RPMI7951 (cell line): ENCODE results near the gene CLEC5A. TPM values are rescaled to one million over a fixed set of nuclear protein-coding genes. Genes with fewer than 3 reads are reported as not detected.
"Not testable (repeated sequence)": the region's sequence is repeated elsewhere in the genome, so short reads cannot be mapped to it uniquely, and the experiment has no call there.

Source experiments
- DNase-seq: peaks from one replicate; pipeline ENCODE4 v3.0.0-alpha.2; 2012; ENCODE audit warnings: low read depth
- total RNA-seq: library from RNA; depleted of rRNA; stranded (reverse); fragments of >200 nt; shearing (Covaris generic); gene quantifications from 2 replicates; pipeline ENCODE4 v1.2.3, GENCODE V29; 2014

The CLEC5A gene
- total RNA-seq, 1 experiment from 2014 or later, result not detected

DNA sequence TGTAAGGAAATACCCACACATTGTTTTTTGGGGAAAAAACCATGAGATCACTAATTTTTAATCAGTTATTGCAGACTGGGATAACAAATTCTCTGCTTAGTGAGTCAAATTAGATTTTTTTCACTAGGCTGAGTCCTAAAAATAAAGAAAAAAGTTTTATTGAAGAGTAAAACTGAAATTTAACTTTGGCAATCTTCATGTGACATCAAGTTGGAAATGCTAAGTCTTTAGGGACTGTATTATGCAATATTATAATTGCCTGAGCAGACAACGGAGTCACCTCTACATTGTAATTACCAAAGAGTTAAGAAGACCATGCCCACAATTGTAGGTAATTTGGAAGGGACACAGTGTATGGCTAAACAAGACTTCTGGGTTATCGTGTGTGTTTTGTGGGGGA, 2.2 kb upstream of the CLEC5A start:
- DNase-seq, result no peak

DNA sequence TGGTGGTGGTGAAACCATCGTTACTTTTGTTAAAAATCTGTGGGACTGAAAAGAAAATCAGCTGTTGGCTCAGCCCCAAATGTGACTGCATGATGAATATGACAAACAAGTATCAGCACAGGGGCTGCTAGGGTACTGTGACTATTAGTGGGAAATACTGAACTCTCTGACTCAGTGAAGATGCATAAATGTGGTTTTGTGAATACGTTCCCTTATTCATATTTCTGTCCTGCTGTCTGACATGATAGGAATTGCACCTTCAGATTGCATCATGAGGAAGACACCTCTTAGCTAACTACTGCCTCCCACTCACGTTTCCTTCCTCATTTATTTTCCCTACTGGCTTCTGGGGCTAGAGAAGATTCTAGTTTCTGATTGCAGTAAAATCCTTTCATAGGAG, 1.4 kb downstream of the CLEC5A start:
- DNase-seq, result peak; percentile 5

DNA sequence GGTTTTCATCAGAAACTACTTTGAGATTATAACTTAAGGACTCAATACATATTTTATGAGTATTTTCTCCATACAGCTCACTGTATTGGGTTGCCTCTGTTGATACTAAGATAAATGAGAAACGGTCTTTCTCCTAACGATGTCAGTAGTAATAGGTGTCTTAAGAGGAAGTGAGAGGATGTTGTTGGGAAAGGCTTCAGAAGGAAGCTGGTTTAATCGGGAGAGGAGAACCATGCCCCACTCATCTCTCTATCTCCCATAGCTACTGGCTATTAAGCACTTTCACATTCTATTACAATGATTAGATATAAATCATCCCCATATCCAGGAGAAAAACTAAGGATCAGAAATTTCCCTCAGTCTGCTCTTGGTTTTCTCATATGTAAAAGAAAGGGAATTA, 2.0 kb downstream of the CLEC5A start:
- no peak for DNase-seq

DNA sequence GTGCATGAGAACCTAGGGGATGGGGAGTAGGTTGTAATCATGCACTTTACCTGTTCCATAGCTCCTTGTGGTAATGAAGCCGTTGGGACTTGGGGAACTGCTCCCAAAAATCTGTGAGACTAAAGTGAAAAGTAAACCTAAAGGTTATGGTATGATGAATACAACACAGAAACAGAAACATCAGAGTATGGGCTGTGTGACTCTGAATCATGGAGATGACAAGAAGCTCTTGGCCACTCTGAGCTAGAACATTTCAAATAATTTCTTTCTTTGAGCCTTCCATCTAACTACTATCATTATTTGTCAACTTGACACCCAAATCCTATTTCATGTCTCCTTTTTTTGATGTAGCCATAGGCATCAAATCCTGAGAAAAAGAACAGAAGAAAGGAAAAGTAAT, 2.9 kb downstream of the CLEC5A start:
- DNase-seq, result no peak

DNA sequence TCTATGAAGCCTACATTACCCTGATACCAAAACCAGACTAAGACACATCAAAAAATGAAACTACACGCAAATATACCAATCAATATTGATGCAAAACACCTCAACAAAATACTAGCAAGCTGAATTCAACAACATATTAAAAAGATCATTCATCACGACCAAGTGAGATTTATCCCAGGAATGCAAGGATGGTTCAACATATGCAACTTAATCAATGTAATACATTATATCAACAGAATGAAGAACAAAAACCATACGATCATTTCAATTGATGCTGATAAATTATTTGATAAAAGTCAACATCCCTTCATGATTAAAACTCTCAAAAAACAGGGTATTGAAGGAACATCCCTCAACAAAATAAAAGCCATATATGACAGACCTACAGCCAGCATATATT, 5.7 kb downstream of the CLEC5A start:
- no peak for DNase-seq

DNA sequence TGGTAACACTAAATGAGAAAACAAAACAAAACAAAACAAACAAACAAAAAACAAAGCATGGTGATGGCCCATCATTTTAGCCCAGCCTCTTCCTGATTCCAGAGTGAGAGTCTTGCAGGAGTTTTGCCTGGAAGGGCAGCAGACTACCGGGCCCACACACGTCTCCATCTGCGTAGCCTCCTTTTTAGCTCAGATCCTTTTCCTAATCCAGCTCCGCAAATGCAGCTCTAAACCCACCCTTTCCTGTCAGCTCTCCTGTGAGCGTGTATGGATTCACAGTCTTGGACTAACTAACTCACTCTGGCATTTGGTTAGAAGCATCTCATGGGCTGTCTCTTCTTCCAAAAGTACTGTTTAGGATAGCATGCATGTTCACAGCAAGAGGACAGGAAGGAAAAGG, 16.6 kb downstream of the CLEC5A start:
- DNase-seq, result no peak

DNA sequence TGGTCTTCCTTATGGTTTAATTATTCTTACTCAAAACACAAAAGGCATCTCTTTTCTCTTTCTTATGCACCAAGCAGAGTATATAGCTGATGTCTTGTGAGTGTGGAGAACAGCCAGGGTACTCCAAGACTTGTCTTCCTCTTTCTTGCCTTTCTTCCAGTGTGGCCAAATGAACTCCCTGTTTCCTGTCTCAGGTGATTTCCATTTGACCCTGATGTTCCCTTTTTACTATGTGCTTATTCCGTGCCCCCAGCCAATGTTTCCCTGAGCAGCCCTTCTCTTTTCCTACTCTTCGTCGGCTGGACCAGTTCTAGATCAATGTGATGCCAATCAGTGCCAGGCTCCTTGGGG, 18.0 kb downstream of the CLEC5A start:
- DNase-seq, result no peak

DNA sequence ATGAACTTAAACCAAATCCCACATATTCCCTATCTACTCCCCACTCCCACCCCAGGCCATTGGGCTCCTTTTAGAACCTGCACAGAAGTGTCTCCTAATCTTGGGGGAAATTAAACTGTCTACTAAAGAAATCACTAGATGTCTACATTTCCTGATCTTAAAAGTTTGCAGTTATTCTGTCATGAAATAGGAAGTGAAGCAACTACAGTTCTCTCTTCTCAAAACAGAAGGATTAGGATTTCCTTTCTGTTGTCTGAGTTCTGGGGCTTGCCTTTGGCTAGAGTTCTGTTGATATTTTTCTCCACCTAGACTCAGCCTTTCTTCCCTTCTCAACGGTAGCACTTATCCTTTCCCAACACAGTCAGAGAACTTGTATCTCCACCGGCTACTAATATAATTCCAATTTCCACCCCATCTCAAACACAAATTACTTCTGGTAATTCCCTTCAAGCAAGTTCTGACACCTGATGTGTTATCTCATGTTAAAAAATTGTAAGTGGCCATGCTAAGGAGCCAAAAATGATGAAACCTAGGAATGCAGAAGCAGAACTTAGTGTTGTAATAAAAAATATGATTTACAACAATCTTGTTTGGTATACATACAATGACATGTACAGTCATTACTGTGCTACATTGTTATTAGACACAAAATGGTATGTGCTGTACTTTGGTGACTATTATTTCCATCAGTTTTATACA, 18.5 kb downstream of the CLEC5A start:
- no peak for DNase-seq

DNA sequence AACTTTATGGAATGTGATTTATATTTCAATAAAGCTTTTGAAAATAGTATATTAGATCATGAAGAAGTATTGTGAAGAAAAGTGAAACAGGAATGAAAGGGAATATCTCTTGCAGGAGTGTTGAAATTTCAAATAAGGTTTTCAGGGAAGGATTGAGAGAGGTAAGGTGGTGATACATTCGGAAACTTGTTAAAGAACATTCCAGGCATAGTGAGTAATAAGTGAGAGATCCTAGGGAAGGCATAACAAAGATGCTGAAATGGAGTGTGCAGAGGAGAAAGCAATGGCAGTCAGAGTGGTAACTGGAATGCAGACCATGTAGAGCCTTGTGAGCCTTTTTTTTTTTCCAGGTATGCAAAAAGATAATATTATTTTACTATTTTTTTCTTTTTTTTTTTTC, 26.5 kb downstream of the CLEC5A start:
- DNase-seq, result no peak

DNA sequence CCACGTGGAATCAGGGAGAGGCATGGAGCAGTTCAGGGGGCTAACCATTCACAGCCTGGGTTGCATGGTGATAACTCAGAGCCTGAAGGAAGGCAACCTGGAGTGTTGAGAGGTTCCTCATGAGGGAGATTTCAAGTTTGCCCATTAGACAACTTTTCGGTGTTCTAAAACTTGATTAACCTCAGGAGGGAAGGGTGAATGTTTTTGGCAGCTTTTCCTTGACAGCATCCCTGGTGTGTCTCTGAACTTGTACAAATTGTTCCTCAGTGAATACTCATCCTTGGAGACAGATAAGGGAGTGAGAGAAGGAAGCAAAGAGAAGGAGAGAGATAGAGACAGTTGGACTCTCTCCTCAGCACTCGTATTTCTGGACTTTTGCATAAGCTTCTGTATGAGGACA, 30.7 kb downstream of the CLEC5A start, which contains the start of gene OR9A4:
OR9A4 (plus strand) TSS at position 301 of the 400 bp plus-strand sequence. CDS start 2,477 bp downstream, outside the sequence.
- no peak for DNase-seq

DNA sequence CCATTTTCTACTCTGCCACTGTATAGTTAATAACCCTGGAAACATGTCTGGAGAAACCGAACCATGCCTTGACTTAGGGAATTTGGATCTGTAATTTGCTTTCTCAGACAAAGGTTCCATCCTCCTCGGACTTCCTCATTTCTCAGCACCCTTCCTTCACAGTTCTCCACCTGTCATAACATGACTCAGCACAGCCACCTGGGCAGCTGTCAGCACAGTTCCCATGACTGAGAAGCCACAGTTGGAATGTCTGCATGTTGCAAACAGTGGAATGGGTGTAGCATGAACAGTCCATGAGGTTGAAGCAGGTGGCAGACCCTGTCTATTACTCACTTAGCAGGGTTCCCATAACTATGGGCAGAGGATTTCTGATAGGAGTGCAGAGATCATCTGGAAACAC, 31.2 kb downstream of the CLEC5A start:
- DNase-seq, result no peak

DNA sequence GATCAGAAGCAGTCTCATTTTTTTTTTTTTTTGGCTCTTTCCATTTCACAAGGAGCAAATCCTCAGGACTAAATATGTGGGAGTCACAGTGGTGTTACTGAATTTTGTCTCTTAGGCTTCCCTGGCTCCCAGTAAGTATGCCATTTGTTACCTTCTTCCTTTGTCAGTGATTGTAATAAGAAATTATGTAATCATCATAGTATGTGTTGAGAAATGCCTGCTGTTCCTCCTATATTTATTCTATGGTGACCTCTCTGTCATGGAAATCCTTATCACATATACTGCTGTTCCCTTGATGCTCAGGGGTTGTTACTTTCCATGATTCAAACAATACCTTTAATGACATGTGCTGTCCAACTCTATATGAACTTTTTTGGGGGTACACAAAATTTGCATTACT, 35.4 kb downstream of the CLEC5A start:
- DNase-seq, result no peak

DNA sequence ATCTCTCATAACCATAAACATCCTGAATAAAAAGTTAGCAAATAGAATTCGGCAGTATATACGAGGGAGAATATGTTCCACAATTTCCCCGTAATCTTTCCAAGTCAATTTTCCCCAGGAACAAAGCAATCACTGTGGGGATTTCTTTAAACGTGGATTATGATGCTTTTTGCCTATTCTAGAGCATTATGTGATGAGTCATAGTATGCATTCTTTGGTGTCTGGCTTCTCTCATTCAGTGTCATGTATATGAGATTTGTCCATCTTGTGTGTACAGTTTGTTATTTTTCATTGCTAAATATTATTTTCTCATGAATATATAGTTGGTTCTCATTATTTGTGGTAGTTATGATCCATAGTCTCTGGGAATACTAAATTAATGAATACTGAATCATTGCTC, 40.5 kb downstream of the CLEC5A start:
- DNase-seq, result peak; percentile 7

DNA sequence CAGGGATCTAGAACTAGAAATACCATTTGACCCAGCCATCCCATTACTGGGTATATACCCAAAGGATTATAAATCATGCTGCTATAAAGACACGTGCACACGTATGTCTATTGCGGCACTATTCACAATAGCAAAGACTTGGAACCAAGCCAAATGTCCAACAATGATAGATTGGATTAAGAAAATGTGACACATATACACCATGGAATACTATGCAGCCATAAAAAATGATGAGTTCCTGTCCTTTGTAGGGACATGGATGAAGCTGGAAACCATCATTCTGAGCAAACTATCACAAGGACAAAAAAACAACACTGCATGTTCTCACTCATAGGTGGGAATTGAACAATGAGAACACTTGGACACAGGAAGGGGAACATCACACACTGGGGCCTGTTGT, 47.4 kb downstream of the CLEC5A start:
- not testable (repeated sequence) for DNase-seq

DNA sequence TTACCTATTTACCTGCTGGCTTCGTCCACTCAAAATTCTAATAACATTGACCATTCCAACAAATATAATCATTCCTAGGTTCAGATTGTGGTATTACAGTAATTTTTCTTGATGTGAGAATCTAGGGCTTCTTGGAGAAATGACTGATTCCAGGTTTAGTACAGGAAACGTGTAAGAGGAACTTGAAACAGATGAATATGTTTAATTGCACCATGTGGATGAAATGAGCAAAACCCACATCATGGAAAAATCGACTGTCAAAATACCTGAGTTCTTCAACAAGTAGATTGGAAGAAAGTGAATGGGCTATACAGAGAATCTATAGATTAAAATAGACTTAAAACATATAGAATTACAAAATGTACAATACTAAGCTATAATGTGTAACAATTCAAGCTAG, 55.4 kb downstream of the CLEC5A start:
- DNase-seq, result no peak

DNA sequence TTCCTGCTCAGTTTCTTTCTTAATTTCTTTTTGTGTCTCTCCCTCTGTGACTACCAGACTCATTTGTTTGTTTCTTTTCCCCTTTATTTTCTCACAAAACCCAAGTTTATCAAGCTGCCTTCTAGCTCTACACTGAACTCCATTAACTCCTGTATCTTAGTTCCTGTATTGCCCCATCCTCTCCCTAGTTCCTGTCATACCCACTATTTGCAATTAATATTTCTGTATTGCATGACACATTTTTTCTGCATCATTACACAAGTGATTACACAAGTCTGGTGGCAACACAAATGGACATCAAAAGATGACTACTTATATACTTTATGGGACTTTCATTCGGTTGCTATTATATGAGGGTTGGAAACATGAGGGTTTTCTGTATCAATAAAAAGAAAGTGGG, 57.5 kb downstream of the CLEC5A start:
- no peak for DNase-seq

DNA sequence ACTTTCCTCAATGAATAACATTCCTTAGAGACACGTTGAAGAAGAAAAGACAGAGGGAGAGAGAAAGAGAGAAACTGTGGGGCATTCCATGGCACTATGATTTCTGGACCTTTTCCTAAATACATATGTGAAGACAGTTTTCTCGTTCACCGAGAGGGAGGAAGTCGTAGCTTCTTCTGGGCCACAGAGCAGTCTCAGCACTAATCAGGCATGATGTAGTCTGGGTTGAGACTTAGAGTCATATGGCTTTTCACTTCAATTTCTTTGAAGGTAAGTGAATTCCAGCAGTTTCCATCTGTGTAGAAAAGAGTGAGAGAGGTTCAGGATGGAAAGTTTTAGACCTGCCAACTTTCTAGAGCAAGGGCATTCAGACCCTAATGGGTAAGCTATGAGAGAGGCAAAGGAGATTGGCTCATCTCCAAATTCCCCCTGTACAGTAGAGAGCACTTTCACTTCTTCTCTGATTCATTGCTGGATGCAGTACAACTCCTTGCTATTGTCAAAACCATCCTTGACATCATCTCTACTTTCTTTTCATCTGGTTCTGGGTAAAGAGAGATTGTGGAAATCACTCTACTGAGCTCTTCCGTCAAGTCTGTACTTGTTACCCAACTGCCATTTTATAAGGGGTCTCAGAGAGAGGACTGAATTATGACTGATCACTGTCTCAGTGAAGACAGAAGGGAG, 62.1 kb downstream of the CLEC5A start:
- no peak for DNase-seq

DNA sequence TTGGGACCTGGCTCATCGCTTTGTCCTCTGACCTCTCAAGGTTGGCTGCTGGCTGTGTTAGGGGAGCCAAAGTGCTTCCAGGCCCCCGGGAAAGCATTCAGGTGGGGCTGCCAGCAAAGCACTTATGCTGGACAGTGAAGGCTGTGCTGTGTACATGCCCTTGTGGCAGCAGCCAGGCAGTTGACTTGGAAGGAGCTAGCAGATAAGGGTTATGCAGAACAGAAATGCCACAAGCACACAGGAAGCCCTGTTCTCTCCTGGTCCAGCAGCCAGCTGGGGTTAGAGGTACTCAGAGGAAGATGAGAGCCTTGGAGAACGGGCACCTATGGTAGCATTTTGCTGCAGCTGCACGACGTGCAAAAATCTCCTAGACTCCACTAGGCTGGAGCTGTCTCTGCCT, 65.8 kb downstream of the CLEC5A start:
- DNase-seq, result no peak

DNA sequence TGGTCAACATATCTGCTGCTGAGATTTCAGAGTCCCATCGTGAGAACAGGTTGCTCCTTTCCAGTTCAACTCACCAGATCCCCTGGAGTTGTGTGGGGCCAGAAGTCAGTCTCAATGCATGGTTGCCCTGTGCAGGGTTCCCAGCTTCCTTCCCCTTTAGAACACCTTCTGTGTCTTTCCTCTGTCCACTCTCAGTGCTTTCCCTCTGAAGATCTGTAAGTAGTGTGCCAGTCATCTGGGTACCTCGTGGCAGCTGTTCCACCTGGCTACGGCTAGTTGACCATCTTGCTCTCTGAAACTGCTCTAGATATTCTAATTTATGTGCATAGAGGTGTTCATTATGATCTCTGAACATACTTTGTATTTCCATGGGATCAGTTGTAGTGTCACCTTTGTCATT, 69.4 kb downstream of the CLEC5A start:
- DNase-seq, result no peak
